Measurements from ENCODE around the gene LEKR1.
"Not testable (repeated sequence)": the region's sequence is repeated elsewhere in the genome, so short reads cannot be mapped to it uniquely, and the experiment has no call there.

LEKR1 gene

GRCh38 chr3:156826144-156826895 is at the start of gene LEKR1:
Gene LEKR1, plus strand, starts transcription at chr3:156826353. Its CDS starts 2,977 bp downstream, at chr3:156829330.
- peak; percentile 68 to 80 for DNase-seq

GRCh38 chr3:156776871-156777270 is 49.3 kb upstream of the LEKR1 start:
- no peak for DNase-seq

GRCh38 chr3:156781310-156782230 is 44.6 kb upstream of the LEKR1 start:
- no peak for DNase-seq

DNA sequence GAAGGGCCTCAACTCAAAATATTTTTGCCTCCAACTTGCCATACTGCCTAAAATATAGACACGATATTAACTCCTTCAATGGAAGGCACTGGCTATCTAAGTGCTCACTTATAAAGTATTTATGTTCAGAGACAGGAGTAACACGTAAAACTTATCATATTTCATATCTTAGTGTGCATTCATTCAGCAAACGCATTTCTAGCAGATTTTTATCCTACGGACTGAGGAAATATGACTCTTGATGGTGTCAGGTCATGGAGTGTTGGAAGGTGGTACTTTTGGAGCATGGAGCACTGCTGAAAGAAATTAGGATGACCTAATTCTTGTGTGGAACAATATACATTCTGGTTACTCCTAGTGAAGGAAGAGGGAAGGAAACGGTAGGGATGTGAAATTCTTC is 43.8 kb upstream of the LEKR1 start:
- no peak for DNase-seq

DNA sequence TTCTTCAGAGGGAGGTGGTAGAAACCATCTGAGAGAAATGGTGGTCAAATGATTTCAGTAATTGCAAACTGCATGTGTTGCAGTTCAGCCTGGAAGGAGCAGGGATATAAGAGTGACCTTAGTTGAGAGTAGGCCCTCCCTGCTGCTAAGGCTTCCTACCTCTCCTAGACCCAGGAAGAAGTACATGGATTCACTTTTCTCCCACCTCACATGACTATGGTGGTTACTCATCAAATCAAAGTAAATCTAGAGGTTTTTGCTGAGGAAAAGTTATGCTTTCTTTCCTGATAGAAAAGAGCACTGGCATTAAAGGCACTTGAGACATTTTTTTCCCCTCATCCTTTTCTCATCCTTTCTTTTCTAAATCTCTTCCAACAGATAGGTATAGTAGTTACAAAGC is 43.2 kb upstream of the LEKR1 start:
- no peak for DNase-seq

- no peak for DNase-seq
Observed at GRCh38 chr3:156787001-156787400, 39.2 kb upstream of the LEKR1 start.

DNA sequence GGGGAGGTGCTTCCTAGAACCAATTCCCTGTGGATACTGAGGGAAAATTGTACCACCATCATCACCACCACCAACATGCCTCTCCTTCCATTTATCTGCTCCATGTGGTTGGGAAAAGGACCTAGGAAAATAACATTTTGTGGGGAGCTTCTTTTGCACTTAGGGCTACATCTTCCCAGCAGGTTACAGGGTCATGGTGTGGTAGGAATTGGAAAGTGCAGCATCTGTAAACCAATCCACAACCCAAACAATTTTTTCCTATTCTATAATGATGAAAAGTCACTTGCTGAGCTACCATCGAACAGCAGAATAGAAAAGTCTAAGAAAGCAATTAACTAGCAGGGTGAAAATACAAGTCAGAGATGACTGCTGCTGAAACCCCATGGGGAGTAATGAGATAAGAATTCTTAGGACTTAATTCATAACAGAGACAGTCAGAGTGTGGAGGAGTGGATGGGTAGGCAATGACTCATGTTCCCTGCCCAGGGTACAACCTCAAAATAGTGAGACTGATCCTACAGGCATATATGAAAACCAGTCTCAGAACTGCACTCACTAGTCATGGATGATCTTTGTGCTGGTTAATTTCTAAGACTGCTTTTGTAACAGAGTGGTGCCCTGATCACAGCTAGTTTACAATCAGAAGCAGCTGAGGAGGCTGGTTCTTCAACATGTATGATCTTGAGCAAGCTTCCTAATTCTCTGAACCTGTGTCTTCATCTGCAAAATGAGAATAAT is 38.1 kb upstream of the LEKR1 start:
- DNase-seq, result no peak

- DNase-seq, result no peak
Observed at GRCh38 chr3:156788846-156789245, 37.3 kb upstream of the LEKR1 start.

GRCh38 chr3:156790156-156790555 is 36.0 kb upstream of the LEKR1 start:
- DNase-seq, result no peak

DNA sequence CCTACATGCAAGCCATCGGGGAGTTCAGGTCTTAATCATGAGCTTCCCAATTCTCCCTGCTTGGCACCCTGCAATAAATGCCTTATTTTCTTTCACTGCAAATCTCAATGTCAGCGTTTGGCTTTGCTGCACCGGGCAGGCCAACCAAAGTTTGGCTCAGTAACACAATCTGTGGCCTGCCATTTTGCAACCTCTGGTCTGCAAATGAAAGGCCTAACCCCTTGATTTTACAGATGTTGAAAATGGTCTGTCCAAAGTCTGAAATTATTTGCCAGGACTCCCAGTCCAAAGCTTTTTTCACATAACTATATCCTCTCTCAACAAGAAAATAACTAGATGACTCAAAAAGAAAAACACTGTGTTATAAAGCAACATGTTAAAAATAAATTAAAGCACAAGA is 34.0 kb upstream of the LEKR1 start:
- no peak for DNase-seq

GRCh38 chr3:156792536-156792935 is 33.6 kb upstream of the LEKR1 start:
- DNase-seq, result no peak

GRCh38 chr3:156792945-156793344 is 33.2 kb upstream of the LEKR1 start:
- DNase-seq, result no peak

- DNase-seq, result no peak
Observed at GRCh38 chr3:156793400-156793799, 32.8 kb upstream of the LEKR1 start.

DNA sequence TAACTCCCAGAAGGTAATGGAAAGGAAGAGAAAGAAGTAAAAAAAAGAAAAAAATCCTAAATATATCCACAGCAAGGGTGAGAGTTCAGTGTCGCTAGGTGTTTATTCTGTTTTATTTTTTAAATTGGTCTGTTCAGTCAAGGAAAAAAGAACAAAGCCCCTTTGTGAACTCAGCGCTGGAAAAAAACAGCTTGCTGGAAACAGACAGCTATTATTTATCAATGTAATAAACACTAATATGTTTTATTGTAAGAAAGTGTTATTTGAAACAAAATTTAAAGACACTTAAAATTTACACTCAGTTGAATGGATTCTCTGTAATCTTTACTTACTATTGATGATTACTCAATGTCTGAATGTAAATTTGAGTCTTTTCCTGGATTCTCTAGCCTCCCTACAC is 32.3 kb upstream of the LEKR1 start:
- DNase-seq, result no peak

DNA sequence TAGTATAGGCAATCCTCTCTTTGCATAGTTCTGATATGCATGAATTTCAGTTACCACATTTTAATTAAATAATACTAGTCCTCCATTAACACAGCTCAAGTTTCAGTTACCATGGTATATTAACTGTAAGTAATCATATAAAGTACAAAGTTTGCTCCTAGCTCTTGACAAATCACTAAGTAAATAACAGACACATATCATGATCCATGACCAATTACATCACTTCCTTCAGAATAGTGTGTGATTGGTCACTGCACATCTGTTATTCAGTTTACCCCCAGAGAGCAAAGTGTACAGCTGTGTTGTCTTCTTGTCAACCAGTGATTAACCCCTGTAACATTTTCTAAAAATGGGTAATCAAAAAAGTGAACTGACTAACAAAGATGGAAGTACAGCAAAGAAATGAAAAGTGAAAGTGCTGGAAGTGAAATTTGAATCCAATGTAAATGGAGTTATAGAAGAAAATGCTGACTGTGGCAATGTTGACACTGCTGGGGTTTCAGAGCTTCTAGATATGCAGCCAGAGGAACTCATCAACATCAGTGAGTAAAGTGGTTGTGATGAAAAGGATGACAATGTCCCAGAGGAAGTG is 30.2 kb upstream of the LEKR1 start:
- DNase-seq, result no peak

GRCh38 chr3:156797368-156797767 is 28.8 kb upstream of the LEKR1 start:
- no peak for DNase-seq

DNA sequence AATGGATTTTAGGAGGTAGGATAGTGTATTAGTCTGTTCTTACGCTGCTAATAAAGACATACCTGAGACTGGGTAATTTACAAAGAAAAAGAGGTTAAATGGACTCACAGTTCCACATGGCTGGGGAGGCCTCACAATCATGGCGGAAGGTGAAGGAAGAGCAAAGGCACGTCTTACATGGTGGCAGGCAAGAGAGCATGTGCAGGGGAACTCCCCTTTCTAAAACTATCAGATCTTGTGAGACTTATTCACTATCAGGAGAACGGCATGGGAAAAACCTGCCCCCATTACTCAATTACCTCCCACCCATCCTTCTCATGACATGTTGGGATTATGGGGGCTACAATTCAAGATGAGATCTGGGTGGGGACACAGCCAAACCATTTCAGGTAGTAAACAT is 25.9 kb upstream of the LEKR1 start:
- DNase-seq, result not testable (repeated sequence)

DNA sequence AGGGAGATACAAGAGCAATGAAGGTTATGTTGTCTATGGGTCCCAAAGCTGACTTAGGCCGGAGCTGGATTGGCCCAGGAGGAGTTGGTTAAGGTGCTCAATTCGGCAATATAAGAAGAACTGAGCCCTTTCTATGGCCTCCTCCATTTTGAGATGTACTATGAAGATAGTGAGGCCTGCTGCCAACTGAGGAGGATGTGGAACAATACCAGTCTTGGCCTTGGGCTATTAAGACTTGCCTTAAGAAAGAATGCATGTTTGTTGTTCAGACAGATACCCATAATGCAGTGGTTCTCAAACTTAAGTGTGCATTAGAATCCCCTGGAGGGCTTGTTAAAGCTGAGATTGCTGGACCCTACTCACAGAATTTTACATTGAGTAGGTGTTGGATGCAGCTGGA is 24.4 kb upstream of the LEKR1 start:
- DNase-seq, result no peak

GRCh38 chr3:156802821-156803606 is 23.1 kb upstream of the LEKR1 start:
- no peak for DNase-seq

DNA sequence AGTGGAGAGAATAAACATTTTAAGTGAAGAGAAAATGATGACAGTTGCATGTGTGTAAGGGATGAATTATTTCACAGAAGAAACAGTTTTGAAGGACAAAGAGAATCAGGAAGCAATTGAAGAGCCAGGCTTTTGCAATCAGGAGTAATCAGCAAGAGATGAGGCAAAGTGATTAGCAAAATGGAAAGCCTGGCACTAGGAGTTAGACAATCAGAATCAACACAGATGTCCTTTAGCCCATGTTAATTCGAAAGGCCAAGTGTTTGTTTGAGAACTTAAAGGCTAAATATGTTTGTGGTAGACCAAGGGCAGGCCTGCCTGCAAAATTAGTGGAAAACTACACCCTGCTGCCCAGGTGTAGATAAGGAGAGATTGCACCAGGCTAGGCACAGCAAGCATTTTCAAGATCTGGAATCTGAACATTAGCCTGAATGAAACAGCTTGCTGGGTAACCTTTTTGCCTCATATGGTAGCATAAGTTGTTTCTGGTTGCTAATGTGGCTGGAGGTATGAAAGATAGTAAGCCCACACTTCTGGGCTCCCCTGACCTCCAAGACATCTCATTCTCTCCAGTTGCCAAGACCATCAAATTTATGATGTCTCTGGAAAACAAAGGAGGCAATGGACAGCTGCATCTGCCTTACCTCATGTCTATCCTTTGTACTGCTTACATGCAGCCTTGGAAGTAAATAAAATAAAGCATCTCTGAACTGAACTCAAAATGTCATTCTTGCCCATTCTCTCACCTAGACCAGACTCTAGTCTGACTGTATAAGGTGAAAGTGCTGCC is 22.0 kb upstream of the LEKR1 start:
- no peak for DNase-seq

DNA sequence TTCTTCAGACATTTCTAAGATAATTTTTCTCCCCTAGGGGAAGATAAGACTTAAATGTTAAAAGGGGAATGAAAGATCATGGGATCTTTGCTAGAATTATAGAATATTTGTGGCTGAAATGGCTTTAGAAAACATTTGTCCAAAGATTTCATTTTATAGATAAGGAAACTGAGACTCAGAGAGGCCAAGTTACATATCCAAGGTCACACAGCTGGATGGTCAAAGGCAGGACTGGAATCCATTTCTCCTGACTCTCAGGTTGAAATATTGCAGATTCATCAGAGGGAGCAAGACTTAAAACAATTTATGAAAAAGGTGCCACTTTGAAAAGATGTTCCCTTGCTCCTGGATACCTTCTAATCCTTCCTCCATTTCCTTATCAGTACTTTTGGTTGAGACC is 19.5 kb upstream of the LEKR1 start:
- DNase-seq, result no peak
